Suppressor macrophage treated with lipopolysaccharide for 1 hour (primary cell): ENCODE results near the gene GOLGA6L10.
"Not testable (repeated sequence)": the region's sequence is repeated elsewhere in the genome, so short reads cannot be mapped to it uniquely, and the experiment has no call there.

Experiments
- DNase-seq, 3 donors: peaks; one replicate each; pipeline ENCODE4 v3.0.0-alpha.2; 2020 to 2022

Gene GOLGA6L10, protein sequence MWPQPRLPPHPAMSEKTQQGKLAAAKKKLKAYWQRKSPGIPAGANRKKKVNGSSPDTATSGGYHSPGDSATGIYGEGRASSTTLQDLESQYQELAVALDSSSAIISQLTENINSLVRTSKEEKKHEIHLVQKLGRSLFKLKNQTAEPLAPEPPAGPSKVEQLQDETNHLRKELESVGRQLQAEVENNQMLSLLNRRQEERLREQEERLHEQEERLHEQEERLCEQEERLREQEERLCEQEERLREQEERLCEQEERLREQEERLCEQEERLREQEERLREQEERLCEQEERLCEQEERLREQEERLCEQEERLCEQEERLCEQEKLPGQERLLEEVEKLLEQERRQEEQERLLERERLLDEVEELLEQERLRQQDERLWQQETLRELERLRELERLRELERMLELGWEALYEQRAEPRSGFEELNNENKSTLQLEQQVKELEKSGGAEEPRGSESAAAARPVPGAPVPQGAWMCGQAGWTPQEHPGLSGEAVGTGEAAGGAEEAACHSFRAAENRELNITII

DNA sequence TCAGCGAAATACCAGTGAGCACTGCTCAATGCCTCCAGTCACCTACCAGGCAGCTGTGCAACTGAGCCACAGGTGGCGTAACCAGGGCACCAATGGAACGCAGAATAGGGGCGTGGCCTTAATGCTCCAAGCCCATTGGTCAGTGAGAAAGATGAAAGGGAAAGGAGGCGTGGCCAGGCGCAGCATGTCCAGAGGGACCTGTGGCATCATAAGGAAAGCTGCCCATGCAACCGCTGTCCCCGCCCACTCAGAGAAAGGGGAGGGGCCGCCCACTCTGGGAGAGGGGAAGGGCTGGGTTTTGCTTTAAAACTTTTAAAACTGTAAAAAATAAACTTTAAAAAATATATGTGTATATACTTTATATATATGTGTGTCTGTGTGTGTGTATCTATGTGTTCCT is at the start of gene GOLGA6L10:
GOLGA6L10 (minus strand) TSS at position 101 of the 400 bp plus-strand sequence; CDS start at position 1, 100 bp downstream.
- not testable (repeated sequence) for DNase-seq

DNA sequence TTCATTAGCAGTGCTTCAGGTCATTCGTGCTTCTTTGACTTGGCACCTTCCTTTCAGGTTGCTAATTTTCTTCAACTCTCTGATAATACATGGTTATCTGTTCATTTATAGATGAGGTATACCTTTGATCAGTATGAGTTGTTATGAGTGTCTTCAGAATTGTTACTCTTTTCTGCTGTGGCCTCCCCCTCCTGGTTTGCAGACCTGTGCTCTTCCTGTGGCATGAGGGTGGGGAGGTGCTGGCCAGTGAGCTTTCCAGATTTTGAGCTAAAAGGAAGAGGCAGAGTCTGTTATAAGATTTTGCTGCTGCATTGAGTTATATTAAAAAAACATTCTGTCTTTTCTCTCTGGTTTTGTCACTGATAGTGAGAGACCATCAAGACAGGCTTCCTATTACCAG is 49.5 kb upstream of the GOLGA6L10 start:
- DNase-seq, result no peak

DNA sequence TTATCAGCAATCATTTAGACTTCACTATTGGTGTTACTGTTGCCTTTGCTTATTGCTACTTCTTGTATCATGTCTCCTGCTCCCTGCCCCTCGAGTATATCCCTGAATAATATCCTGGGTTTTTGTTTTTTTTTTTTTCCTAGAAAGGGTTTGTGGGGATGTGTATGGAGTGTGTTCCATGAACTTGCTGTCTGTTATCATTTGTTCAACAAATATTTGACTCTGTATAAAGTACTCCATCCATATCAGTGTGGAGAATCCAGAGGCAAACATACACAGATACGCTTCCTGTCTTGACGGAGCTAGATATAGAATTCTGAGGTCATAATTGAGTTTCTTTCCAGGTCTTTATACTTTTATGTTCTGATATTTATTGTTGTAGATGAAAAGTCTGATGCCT is 48.5 kb upstream of the GOLGA6L10 start:
- no peak for DNase-seq

DNA sequence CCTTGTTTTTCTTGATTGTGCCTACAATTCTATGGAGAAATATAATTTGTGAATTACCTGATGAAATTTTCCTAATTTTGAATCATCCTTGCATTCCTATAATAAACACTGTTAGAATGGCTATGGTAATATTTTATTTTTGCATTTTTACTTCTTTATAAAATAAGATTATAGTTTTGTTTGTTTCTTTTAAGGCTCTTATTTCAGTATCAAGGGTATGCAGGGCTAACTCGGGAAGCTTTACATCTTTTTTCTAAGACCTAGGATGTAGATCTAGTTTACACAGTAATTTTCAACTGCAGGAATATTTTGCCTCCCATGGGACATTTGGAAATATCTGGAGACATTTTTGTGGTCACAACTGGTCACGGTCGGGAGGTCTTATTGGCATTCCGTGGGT is 46.5 kb upstream of the GOLGA6L10 start:
- not testable (repeated sequence) for DNase-seq

DNA sequence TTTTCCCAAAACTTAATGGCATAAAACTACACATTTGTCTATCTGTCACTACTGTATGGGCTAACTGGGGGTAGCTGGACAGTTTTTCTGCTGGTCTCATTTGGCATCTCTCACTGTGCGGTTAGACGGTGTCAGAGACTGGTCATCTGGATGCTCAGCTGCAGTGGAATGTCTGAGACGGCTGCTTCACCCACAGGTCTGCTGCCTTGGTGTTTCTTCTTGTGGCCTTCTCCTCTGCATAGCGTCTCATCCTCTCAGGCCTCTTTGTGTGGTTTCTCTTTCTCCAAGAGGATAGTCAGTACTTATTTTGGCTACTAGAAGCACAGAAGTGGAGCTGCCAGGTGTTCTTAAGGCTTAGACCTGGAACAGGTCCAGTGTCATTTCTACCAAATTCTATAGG is 44.4 kb upstream of the GOLGA6L10 start:
- DNase-seq, result no peak

DNA sequence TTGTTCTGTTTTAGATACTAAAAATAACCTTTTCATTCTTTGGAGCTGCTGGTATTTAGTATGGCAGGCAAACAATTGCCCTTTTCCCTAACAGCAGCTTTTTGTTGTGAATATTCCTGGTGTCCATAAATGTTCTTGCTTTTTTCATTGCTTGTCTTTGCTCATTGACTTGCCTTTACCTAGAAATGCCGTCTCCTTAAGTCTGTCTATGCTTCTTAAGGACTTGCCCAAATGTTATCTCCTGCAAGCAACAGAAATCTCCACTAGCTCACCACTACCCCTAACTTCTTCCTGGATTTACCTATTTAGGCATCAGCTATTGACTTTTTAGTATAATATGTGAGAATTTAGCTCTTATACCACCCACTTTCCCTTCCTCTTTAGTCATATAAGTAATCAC is 42.8 kb upstream of the GOLGA6L10 start:
- DNase-seq, result not testable (repeated sequence)

DNA sequence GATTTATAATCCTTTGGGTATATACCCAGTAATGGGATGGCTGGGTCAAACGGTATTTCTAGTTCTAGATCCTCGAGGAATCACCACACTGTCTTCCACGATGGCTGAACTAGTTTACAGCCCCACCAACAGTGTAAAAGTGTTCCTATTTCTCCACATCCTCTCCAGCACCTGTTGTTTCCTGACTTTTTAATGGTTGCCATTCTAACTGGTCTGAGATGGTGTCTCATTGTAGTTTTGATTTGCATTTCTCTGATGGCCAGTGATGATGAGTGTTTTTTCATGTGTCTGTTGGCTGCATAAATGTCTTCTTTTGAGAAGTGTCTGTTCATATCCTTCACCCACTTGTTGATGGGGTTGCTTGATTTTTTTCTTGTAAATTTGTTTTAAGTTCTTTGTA is 40.9 kb upstream of the GOLGA6L10 start:
- DNase-seq, result not testable (repeated sequence)

DNA sequence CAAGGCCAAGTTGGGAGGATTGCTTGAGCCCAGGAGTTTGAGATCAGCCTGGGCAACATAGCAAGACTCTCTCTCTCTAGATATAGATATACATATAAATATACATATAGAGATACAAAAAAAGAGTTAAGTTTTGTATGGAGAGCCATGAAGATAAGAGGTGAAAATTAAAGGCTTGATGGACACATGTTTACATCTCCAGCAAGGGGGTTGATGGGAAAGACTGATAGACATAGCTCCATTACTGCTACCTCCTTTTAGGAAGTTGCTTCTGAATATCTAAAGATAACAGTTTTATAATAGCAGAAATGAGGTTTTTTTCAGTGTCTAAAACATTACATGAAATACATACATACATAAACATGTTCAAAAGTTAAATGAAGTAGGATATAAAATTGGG is 37.9 kb upstream of the GOLGA6L10 start:
- DNase-seq, result not testable (repeated sequence)

DNA sequence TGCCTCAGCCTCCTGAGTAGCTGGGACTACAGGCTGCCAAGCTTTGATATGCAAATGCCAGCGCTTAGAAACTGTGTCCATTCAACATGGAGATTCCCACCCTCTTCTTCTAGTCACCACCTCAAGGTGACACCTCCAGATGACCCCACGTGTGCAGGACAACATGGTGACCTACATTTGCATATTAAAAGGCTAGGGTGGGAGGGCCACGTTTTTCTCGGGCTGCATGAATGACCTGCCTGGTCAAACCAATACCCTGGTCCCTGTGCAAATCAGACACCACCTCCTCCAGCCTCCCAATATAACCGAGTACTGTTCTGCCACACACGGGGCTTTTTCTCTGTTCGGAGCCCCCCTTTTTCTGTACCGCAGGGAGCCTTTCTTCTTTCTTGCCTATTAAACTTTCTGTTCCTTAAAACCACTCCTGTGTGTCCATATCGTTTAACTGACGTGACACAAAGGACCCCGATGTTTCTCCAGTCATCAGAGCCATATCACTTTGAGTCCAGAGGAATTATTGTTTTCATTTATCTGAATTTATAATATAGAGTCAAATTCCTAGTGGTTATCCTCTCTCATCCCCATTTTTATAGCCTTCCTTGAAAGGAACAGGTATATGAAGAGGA is 32.2 kb upstream of the GOLGA6L10 start:
- DNase-seq, result not testable (repeated sequence)

DNA sequence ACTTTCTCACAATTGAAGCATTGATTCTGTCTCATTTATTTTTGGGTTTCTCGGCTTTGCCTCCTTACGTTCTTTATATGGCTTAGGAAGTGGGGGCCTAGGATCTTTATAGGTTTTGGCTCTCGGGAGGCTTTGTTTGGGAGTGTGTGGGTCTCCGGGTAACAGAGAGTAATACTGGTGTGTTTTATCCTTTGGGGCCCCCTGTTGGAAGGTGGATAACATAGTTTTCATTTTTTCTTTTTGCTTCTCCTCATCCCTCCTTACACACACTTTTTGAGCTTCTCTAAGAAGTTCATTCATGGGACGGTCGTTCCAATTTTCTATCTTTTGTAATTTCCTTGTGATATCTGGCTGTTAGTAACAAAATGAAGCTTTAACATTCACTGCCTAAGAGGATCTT is 30.3 kb upstream of the GOLGA6L10 start:
- DNase-seq, result not testable (repeated sequence)

DNA sequence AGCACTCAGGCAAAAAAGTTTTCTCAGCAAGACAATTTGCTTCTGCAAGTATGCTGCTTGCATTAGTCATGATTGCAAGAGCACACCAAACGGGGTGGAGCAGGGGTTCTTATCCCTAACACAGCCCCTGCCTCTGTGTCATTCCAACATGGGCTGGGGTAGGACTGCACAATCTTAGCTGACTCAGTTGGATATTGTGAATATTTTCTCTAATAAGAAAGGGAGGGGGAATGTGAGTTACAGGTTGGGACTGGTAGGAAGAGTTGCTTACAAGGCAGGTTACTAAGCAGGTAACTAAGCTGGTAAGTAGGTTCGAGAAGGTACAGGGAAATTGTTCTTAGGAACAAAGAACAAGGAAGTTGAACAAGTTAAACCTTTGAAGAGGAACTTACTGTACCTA is 24.4 kb upstream of the GOLGA6L10 start:
- DNase-seq, result not testable (repeated sequence)

DNA sequence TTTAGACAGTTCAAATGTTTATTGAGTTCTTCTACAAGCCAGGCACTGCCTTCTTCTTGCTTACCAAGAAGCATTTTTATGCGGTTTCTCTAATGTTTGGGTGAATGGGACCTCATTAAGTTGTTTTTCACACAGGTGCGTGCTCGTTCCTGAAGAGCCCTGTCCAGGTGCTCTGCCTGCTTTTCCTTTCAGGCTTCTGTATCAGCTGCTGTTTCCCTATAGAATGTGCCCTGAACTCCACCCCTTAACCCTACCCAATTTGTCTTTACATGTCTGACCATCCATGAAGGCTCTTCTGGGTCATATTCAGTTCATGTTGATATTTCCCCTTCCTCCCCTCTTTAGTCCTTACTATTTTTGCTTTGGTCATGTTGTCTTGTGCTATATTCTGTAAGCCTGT is 22.4 kb upstream of the GOLGA6L10 start:
- no peak for DNase-seq

DNA sequence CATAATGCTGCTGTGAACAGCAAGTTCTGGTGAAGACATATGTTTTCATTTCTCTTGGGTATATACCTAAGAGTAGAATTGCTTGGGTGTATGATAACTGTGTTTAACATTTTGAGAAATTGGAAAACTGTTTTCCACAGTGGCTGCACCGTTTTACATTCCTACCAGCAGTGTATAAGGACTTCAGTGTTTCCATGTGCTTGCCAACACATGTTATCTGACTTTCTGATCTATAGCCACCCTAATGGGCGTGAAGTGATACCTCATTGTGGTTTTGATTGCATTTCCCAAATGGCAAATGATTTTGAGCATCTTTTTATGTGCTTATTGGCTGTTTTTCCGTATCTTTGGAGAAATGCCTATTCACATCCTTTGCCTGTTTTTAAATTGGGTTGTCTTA is 18.5 kb upstream of the GOLGA6L10 start:
- not testable (repeated sequence) for DNase-seq

DNA sequence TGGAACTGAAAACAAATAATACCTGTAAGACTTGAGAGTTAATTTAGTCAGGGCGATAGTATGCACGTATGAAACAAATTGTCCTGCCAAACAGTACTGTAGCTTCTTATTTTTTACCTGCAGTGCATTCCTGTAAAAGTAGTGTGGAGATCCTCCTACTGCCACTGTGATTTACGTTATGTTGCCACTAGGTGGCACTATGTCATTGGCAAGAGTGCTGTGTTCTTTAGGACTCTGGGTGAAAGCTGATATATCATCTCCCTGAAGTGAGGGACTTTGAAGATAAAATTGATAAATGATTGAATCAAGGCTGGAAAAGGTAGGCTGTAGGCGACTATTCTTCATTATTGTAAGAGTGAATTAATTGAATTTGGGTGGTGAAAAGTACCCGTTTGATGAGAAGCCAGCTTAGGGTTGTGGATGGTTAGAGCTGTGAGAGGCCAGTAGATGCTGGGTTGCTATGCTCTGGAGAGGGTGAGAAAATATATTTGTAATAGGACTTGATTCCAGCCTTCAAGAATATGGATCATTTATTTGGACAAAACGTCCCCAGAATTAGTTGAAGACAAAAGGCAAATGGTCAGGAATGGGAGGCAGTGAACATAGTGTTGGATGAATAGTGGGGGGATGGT is 16.5 kb upstream of the GOLGA6L10 start:
- DNase-seq, result not testable (repeated sequence)

DNA sequence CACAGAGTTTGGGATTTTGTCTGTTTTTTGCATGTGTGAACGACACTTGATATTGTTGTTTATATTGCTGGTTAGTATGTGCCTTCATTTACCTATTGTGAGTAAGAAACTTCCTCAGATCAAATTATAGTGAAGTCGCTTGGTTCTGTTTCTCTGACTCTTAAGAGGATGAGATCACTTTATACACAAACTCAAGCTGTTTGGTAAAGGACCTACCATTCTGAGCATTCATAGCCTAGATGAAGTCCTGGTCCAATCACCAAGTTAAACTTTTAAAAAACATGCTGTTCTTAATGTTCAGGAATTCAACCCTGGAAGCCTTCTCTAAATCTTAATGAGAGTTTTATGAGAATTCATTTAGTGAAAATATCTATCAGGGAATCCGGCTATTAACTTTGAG is 15.3 kb upstream of the GOLGA6L10 start:
- not testable (repeated sequence) for DNase-seq

DNA sequence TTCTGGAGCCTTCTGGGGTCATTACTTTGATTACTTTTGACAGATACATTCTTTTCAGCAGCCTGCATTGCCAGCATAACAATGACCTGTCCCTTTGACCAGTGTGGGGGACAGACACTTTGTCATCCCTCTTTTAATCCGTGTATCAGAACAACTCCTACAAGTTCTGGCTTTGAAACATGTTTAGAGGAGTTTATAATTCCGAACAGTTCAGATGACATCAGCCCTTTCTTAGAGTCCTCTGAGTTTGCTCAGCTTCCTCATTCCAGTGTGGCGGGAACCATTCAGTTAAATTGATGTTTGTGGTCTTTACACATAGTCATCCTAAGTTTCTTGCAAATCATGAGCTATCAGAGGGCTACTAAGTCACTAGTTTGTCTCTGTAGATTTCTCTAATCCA is 13.5 kb upstream of the GOLGA6L10 start:
- DNase-seq, result not testable (repeated sequence)

DNA sequence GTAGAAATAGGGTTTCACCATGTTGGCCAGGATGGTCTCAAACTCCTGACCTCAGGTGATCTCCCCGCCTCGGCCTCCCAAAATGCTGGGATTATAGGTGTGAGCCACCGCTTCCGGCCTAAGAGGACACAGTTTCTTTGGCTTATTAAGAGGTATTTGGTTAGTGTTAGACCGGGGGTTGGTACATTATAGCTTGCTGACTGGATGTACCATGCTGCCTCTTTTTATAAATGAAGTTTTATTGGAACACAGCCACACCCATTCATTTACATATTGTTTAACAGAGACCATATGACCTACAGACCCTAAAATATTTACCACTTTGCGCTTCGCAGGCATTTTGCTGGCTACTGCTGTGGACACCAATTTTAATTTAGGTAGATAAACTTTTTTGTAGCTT is 11.3 kb upstream of the GOLGA6L10 start:
- not testable (repeated sequence) for DNase-seq

DNA sequence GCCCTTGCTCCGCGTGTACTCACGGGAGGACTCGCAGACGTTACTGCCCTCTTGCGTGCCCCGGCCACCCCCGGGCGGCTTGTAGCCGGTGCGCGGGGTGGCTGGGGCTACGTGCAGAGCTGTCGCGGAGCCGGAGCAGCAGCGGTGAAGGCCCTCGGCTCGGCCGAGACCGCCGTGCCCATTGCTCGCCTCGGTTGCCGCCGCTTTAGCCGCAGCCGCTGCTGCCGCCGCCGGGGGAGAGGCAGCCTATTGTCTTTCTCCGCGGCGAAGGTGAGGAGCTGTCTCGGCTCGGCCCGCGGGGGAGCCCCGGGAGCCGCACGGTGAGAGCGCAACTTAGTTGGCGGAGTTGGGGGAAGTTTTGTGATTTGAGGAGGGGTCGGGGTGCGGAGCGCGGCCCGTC is 5.8 kb upstream of the GOLGA6L10 start:
- not testable (repeated sequence) for DNase-seq

DNA sequence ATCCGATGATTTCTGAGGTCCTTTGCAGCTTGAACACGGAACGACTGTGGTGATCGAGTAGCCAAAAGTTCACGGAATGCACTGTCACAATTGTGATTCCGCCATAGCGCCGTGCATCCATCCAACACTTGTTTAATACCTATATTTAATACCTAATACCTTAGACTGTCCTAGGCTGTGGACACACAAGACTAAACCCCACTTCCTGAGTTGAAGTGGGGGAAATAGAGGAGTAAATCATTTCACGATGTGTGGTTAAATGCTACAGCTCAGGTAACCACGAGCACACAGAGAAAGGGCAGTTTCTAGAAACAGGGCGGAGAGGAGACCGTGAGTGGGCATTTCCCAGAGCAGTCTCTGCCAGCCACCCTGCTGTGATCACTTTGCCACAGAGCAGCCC is 5.3 kb upstream of the GOLGA6L10 start:
- not testable (repeated sequence) for DNase-seq

DNA sequence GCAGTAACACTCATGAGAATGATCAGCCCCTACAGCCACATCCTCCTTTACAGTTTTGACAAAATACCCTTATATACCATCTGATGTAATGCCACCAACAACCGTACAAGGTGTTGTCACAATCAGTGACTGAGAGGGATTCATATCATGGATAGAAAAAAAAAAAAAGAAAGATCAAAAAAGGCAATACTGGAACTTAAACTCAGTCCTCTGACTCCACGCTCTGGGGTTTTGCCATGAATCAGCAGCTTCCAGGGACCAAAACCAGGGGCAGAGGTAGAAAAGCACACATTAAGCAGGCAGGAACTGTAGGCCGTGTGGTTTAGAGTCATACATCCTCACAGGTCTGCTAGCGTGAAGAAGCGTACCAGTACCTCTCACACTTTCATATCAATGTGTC is 1.6 kb downstream of the GOLGA6L10 start:
- peak in 1 of 3 donors; percentile 3 for DNase-seq

DNA sequence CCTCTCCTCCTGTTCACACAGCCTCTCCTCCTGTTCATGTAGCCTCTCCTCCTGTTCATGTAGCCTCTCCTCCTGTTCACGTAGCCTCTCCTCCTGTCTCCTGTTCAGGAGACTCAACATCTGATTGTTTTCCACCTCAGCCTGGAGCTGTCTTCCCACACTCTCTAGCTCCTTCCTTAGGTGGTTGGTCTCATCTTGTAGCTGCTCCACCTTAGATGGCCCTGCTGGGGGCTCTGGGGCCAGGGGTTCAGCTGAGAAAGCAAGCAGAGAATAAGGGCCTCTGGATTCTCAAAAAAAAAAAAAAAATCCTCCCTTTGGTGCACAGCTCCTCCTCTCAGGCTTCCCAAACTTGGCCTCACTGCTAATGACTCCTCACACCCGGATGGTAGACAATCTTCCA is 4.1 kb downstream of the GOLGA6L10 start:
- DNase-seq, result not testable (repeated sequence)

DNA sequence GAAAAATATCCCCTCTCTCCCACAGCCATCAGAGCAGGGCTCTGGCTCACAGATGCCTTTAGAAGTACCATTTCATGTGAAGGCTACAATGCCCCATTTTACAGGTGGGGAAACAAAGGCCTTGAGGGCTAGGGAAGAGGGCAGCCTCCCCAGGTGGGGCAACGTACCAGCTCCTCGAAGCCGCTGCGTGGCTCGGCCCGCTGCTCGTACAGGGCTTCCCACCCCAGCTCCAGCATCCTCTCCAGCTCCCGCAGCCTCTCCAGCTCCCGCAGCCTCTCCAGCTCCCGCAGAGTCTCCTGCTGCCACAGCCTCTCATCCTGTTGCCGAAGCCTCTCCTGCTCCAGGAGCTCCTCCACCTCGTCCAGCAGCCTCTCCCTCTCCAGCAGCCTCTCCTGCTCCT is 4.9 kb downstream of the GOLGA6L10 start:
- not testable (repeated sequence) for DNase-seq

DNA sequence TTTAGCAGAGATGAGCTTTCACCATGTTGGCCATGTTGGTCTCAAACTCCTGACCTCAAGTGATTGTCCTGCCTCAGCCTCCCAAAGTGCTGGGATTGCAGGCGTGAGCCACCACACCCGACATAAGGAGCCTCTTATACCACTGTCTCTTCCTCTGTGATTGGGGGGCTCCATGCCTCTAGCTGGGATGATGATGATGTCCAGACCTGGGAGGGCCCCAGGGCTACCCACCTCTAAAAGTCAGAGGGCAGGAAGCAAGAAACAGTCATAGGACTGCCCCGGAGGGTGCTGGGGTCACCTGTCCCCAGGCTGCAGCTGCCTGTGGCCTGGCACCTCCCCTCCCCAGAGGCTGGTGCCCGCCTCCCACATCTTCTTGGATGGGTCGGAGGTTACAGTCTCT is 5.4 kb downstream of the GOLGA6L10 start:
- not testable (repeated sequence) for DNase-seq
